GM12892 (cell line): Measurements from ENCODE around the gene NDFIP2.

Experiments
- POLR2A ChIP-seq: IDR thresholded peaks from 2 replicates; pipeline ENCODE4 v1.6.1; 2011; ENCODE audit warnings: low read depth, low read length, control low read depth
- POLR2AphosphoS5 ChIP-seq: IDR thresholded peaks from 2 replicates; pipeline ENCODE4 v1.6.1; 2011; ENCODE audit warnings: low read depth, low read length, control low read depth

GRCh38 chr13:79496188-79496587, 15.2 kb downstream of the NDFIP2 start:
- no peak for TF ChIP-seq POLR2AphosphoS5
- no peak for TF ChIP-seq POLR2A
